TTC549 (cell line): ENCODE measurements around the gene ARRDC5.
"Not testable (repeated sequence)": the region's sequence is repeated elsewhere in the genome, so short reads cannot be mapped to it uniquely, and the experiment has no call there.

Experiments
- FAIRE-seq: peaks from 2 replicates; lab custom pipeline; 2012; peaks lifted over from hg19 to GRCh38; lab: Jason Lieb, UNC

Gene ARRDC5

GRCh38 chr19:4909897-4910593 is 7.3 kb upstream of the ARRDC5 start:
- no peak for FAIRE-seq

- FAIRE-seq, result no peak
These were observed 6.6 kb upstream of the ARRDC5 start, which contains the start of gene UHRF1 for GRCh38 chr19:4909156-4909896. UHRF1 (plus strand) TSS chr19:4909501; CDS start chr19:4910886, 1,385 bp downstream.

- no peak for FAIRE-seq
These were observed 6.1 kb upstream of the ARRDC5 start for GRCh38 chr19:4908781-4909155.

- no peak for FAIRE-seq
These were observed 5.7 kb upstream of the ARRDC5 start for GRCh38 chr19:4908360-4908759.

- FAIRE-seq, result no peak
These were observed 4.3 kb upstream of the ARRDC5 start for GRCh38 chr19:4906963-4907362.

- no peak for FAIRE-seq
These were observed 1.8 kb upstream of the ARRDC5 start for GRCh38 chr19:4904481-4904880.

GRCh38 chr19:4900879-4901278 is 1.8 kb downstream of the ARRDC5 start:
- FAIRE-seq, result not testable (repeated sequence)

GRCh38 chr19:4897146-4897545 is 5.5 kb downstream of the ARRDC5 start:
- FAIRE-seq, result no peak

- no peak for FAIRE-seq
These were observed 6.3 kb downstream of the ARRDC5 start for GRCh38 chr19:4896372-4896771.

- not testable (repeated sequence) for FAIRE-seq
These were observed 9.7 kb downstream of the ARRDC5 start for GRCh38 chr19:4892962-4893361.

- FAIRE-seq, result no peak
These were observed 11.6 kb downstream of the ARRDC5 start for GRCh38 chr19:4891066-4891465.

GRCh38 chr19:4889034-4889815 is 13.5 kb downstream of the ARRDC5 start:
- no peak for FAIRE-seq

- not testable (repeated sequence) for FAIRE-seq
These were observed 14.9 kb downstream of the ARRDC5 start for GRCh38 chr19:4887803-4888202.

- FAIRE-seq, result not testable (repeated sequence)
These were observed 17.7 kb downstream of the ARRDC5 start for GRCh38 chr19:4884993-4885392.

- not testable (repeated sequence) for FAIRE-seq
These were observed 19.8 kb downstream of the ARRDC5 start for GRCh38 chr19:4882874-4883273.

GRCh38 chr19:4879041-4879440 is 23.7 kb downstream of the ARRDC5 start:
- no peak for FAIRE-seq

GRCh38 chr19:4878491-4878968 is 24.2 kb downstream of the ARRDC5 start:
- no peak for FAIRE-seq

- FAIRE-seq, result no peak
These were observed 24.8 kb downstream of the ARRDC5 start for GRCh38 chr19:4877753-4878490.

- FAIRE-seq, result no peak
These were observed 28.8 kb downstream of the ARRDC5 start for GRCh38 chr19:4873930-4874329.

GRCh38 chr19:4871711-4872110 is 31.0 kb downstream of the ARRDC5 start:
- no peak for FAIRE-seq

- FAIRE-seq, result no peak
These were observed 32.5 kb downstream of the ARRDC5 start for GRCh38 chr19:4870025-4870700.
